ENCODE results near the gene TTC21A.

The TTC21A gene

GRCh38 chr3:39113291-39113690 lies 5.8 kb downstream of the TTC21A start:
- in situ Hi-C loops (cut with MboI; ENCODE audit: low sequenced_read_pairs): no loop called here

- in situ Hi-C loops (cut with MboI; ENCODE audit: low sequenced_read_pairs): no loop called here
These were observed 7.0 kb downstream of the TTC21A start for GRCh38 chr3:39114456-39114855.

- in situ Hi-C loops (cut with MboI; ENCODE audit: low sequenced_read_pairs): no loop called here
These were observed 8.4 kb downstream of the TTC21A start for GRCh38 chr3:39115870-39116269.

DNA sequence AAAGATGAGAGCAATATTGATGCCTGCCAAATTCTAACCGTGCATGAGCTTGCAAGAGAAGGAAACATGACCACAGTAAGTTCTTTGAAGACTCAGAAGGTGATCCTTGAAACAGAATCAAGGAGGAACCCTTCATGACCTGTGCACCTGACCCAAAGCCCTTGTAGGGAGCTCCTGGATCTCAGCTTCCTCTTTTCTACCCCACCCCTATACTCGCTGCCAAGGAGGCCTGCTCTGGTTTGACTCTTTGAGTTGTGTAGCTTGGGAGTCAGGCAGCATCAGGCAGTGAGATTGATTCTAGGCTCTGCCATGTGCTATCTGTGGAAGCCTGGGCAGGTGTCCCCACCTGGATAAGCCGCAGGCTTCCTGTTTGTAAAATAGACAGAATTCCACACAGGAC lies 10.6 kb downstream of the TTC21A start:
- in situ Hi-C loops (cut with MboI; ENCODE audit: low sequenced_read_pairs): no loop called here

- in situ Hi-C loops (cut with MboI; ENCODE audit: low sequenced_read_pairs): no loop called here
These were observed 11.6 kb downstream of the TTC21A start for GRCh38 chr3:39118931-39119660.

DNA sequence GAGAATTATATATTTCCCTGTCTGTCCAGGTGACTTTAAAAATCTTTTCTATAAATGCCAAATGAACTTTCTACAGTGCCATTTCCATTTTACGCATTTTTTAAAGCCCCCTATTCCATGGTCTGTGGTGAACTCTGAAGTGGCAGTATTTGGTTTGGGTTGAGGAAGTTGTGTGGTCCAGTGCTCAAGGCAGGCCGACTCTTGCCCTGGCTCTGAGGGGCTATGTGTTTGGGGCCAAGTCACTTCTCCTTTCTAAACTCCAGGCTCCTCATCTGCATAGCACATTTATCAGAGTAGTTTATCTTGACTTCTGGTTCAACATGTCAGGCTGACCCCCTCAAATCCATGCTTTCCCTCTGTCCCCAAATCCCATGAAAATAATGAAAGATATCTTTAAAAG lies 14.1 kb downstream of the TTC21A start:
- in situ Hi-C loops (cut with MboI; ENCODE audit: low sequenced_read_pairs): no loop called here

GRCh38 chr3:39122813-39123212 lies 15.3 kb downstream of the TTC21A start:
- in situ Hi-C loops (cut with MboI; ENCODE audit: low sequenced_read_pairs): no loop called here

GRCh38 chr3:39124876-39125840 lies 17.7 kb downstream of the TTC21A start:
- in situ Hi-C loops (cut with MboI; ENCODE audit: low sequenced_read_pairs): no loop called here

- in situ Hi-C loops (cut with MboI; ENCODE audit: low sequenced_read_pairs): no loop called here
These were observed 18.5 kb downstream of the TTC21A start for GRCh38 chr3:39125841-39126500.

- in situ Hi-C loops (cut with MboI; ENCODE audit: low sequenced_read_pairs): no loop called here
These were observed 19.1 kb downstream of the TTC21A start for GRCh38 chr3:39126532-39127071.

DNA sequence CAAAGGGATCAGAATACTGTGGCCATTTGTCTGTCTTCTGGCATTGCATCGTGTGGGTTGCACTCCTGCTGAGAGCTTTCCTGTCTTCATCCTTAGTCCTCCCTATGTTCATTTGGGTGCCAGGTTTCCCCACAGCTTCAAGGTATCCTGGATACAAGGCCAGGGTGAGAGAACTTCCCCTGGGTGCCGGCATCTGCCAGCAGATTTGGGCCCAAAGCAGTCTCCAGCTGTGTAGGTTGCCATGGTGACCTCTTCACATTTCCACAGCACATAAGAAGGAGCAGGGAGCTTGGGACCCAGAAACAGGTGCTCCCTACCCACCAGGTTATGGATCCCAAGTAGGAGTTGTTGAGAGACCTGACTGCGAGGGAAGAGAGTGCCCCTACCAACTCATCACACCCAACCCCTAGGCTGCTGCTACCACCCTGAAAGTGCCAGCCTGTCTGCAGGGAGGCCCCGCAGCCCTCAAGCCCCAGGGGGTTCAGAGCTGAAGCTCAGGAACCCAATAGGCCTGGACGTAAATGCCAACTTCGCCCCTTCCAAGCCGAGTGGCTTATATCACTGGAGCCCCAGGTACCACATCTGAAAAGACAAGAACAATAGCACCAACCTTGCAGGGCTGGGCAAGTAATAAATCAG lies 19.9 kb downstream of the TTC21A start:
- in situ Hi-C loops (cut with MboI; ENCODE audit: low sequenced_read_pairs): no loop called here

- in situ Hi-C loops (cut with MboI; ENCODE audit: low sequenced_read_pairs): no loop called here
These were observed 20.4 kb downstream of the TTC21A start for GRCh38 chr3:39127908-39128304.

DNA sequence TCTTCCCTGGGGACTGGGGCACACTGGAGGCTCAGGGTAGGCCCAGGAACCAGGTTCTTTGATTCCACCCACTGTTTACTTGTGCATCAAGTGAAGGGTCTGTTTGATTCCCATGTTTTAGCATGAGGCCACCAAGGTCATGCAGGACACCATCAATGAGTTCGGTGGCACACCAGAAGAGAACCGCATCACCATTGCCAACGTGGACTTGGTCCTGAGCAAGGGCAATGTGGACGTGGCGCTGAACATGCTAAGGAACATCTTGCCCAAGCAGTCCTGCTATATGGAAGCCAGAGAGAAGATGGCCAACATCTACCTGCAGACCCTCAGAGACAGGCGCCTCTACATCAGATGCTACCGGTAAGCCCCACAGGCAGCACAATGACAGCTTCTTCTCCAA lies 21.5 kb downstream of the TTC21A start:
- in situ Hi-C loops (cut with MboI; ENCODE audit: low sequenced_read_pairs): no loop called here

DNA sequence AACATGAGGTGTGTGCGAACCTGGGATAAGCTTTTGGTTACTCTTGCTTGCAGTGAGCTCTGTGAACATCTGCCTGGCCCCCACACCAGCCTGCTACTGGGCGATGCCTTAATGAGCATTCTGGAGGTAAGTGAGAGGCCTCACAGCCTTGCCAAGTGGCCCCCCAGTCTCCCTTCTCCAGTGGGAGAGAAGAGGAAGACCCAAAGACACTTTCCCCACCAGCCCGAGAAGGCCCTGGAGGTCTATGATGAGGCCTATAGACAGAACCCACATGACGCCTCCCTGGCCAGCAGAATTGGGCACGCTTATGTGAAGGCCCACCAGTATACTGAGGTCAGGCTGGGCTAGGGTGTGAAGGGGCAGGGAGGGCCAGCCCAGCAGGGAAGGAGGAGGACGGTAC lies 22.5 kb downstream of the TTC21A start:
- in situ Hi-C loops (cut with MboI; ENCODE audit: low sequenced_read_pairs): no loop called here

DNA sequence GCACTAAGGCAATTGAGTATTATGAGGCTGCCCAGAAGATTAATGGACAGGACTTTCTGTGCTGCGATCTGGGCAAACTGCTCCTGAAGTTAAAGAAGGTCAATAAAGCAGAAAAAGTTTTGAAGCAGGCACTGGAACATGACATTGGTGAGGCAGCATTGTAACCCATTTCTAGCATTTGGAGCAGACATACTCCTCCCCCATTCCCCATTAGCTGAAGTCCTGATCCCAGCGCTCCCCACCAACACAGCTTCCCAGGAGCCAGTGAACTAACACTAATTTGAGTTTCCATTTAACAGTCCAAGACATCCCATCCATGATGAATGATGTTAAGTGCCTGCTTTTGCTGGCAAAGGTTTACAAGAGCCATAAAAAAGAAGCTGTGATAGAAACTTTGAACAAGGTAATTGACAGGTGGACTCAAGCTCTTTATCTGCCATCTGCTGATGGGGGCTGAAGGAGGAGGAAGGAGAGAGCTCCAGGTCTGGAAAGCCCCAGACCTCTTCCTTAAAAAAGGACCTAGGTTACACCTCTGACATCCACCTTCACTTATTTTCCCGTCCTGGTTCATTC lies 23.3 kb downstream of the TTC21A start:
- in situ Hi-C loops (cut with MboI; ENCODE audit: low sequenced_read_pairs): no loop called here

DNA sequence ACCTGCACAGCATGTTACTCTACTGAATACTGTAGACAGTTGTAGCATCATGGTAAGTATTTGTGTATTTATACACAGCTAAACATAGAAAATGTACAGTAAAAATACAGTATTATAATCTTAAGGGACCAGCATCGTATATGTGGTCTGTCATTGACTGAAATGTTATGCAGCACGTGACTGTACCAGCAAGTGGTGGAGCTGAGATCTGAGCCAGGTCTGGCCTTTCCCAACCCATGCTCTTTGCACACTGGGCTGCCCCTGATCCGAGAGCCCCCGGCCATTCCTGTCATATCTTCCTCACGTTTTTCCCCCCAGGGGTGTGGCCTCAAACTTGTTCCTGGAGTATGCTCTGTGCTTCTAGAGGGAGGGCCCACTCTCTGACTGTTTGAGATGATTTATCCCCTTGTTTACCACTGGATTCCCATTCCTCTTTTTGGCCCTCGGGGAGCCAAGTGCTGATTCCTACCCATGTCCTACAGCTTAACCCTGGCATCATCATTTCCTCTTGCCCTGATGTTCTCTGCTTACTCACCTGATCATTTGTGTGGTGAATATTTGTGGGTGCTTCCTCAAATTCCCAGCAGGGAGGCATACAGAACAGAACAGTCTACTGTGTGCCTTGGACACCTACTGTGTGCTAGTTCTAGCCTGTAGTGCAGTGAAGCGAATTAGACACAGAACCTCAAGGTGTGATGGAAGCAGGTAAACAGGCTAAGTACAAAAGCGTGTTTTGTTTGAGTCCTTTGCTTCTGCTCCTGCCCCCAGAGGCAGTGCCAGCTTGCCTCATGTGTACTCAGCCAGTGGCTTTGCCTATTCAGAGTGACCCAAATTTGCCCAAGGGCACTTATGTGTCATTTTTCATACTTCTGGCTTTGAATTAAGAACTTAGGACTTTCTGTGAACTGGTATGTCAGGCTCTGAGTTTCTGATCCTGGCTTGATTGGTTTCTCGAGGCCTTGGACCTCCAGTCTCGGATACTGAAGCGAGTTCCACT lies 24.9 kb downstream of the TTC21A start:
- in situ Hi-C loops (cut with MboI; ENCODE audit: low sequenced_read_pairs): no loop called here

DNA sequence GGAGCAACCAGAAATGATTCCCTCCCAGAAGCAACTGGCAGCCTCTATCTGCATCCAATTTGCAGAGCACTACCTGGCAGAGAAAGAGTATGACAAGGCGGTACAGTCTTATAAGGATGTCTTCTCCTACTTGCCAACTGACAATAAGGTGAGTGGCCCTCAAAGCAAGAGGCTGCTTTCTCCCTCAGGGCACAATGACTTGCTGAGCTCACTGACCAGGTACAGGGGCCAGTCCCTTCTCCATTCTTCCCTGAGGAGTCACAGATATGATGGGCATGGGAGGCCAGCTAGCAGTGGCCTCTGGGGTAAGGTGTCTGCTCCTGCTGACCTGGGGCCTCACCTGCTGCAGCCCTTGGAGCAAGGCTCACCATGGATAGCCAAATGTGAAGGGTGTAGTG lies 25.6 kb downstream of the TTC21A start:
- in situ Hi-C loops (cut with MboI; ENCODE audit: low sequenced_read_pairs): no loop called here

DNA sequence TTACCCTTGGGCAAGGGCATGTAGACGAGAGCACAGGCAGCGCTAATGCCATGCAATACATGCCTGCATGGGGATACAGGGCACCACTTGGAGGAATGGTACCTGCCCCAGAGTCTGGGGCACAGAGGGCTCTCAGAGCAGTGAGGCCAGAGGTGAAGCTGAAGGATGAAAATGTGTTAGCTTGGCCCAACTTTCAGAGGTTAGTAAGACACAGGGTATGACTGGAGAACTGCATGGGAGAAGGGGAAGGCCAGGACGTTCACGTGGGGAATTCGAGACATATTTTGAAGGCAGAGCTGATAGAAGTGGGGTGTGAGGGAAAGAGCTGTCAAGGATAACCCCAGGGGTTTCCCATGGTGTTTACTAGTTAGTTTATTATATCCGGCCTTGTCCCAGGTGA lies 26.3 kb downstream of the TTC21A start:
- in situ Hi-C loops (cut with MboI; ENCODE audit: low sequenced_read_pairs): no loop called here

GRCh38 chr3:39134305-39134704 lies 26.8 kb downstream of the TTC21A start:
- in situ Hi-C loops (cut with MboI; ENCODE audit: low sequenced_read_pairs): no loop called here

All from HL-60/S4 (cell line).